OCI-LY7 (cell line): ENCODE results near the gene ADAMTS2.

Source experiments
- EZH2phosphoT487 ChIP-seq: fragments of 200-600 bp; sonication (generic); IDR thresholded peaks from 2 replicates; pipeline ENCODE4 v1.6.1; 2018; ENCODE audit warnings: low read depth, borderline replicate concordance, mild to moderate bottlenecking, mixed run types, antibody characterized with exemption, low read length, moderate library complexity, mixed read lengths
- TF ChIP-seq, protein P1 (sequence below): fragments of 200-600 bp; sonication (generic); conservative IDR thresholded peaks from 2 replicates; pipeline ENCODE4 v1.5.1; 2014; ENCODE audit warnings: mild to moderate bottlenecking, antibody characterized with exemption, low read length, moderate library complexity, mixed read lengths

DNA sequence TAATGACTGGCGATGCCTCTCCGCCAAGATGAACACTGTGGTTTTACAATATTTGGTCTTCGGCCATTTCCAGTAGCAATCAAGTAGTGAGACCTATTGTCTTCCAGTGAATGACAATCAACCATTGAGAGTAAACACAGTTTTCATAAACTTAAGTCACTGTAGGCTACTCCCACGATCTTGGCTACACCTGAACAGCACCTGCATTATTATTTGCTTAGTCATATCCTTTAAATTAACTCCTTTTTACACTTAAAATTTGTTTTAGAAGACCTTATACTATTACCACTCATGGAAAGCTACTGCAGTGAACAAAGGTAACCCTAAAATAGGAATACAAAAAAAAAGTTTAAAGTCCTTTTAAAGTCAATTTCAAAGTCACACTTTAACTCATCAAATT, 226.9 kb downstream of the ADAMTS2 start:
- TF ChIP-seq, protein P1, sequence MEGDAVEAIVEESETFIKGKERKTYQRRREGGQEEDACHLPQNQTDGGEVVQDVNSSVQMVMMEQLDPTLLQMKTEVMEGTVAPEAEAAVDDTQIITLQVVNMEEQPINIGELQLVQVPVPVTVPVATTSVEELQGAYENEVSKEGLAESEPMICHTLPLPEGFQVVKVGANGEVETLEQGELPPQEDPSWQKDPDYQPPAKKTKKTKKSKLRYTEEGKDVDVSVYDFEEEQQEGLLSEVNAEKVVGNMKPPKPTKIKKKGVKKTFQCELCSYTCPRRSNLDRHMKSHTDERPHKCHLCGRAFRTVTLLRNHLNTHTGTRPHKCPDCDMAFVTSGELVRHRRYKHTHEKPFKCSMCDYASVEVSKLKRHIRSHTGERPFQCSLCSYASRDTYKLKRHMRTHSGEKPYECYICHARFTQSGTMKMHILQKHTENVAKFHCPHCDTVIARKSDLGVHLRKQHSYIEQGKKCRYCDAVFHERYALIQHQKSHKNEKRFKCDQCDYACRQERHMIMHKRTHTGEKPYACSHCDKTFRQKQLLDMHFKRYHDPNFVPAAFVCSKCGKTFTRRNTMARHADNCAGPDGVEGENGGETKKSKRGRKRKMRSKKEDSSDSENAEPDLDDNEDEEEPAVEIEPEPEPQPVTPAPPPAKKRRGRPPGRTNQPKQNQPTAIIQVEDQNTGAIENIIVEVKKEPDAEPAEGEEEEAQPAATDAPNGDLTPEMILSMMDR = no peak
- no peak for TF ChIP-seq EZH2phosphoT487
